ENCODE results near the gene DBN1. TPM values are rescaled to one million over a fixed set of nuclear protein-coding genes. Genes with fewer than 3 reads are reported as not detected.

Gene DBN1
- total RNA-seq, 1 experiment from 2014 or later, result 286 TPM

DNA sequence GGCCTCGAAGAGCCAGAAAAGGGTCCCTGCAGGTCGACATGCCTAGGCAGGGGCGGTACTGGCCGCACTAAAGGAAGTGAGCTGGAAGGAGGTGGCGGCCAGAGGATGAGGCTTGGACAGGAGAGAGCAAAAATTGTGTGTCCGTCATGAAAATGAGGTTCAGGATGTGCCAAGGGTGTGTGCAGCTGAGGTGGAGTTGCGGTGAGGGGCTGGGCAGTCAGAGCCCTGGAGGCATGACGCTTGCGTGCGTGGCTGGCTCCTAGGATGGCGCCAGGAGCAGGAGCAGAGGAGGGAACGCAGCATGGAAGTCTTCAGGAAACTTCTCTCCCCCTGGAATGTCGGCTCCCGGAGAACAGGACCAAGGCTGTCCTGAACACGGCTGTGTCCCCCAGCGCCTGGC is 29.5 kb upstream of the DBN1 start:
- BruUV-seq (replicated peaks), result no TSS peak
- no peak overlapping the region for H3K27ac ChIP-seq (ENCODE audit: low read depth, low read length, poor library complexity, severe bottlenecking)
- H3K9me3 ChIP-seq (ENCODE audit: low read depth, low read length, poor library complexity, severe bottlenecking), result no peaks in the 10 kb centered on the region
- no peaks in the 10 kb centered on the region for H3K36me3 ChIP-seq (ENCODE audit: insufficient read depth, low read length, poor library complexity, severe bottlenecking)
- no peak for TF ChIP-seq EZH2 (IDR thresholded peaks at IDR 0.05; ENCODE audit: borderline replicate concordance, low read depth, low read length, poor library complexity, severe bottlenecking)
- H3K27me3 ChIP-seq (replicated peaks; ENCODE audit: insufficient read depth, low read depth, low read length, poor library complexity), result no peaks in the 10 kb centered on the region
- no peak overlapping the region for H3K4me3 ChIP-seq (ENCODE audit: low read depth, low read length, poor library complexity, severe bottlenecking)
- intact Hi-C loops (cut with micrococcal nuclease; ENCODE audit: unreplicated experiment), result no loop called here
- ChIA-PET CTCF (no interaction called here), POLR2A (ENCODE audit: low non-redundant PET) (no interaction called here)
- no peak for DNase-seq (ENCODE audit: low spot score)
- peaks cover 6% of the 10 kb centered on the region for H3K4me1 ChIP-seq (ENCODE audit: insufficient read depth, low read length, poor library complexity, severe bottlenecking)

DNA sequence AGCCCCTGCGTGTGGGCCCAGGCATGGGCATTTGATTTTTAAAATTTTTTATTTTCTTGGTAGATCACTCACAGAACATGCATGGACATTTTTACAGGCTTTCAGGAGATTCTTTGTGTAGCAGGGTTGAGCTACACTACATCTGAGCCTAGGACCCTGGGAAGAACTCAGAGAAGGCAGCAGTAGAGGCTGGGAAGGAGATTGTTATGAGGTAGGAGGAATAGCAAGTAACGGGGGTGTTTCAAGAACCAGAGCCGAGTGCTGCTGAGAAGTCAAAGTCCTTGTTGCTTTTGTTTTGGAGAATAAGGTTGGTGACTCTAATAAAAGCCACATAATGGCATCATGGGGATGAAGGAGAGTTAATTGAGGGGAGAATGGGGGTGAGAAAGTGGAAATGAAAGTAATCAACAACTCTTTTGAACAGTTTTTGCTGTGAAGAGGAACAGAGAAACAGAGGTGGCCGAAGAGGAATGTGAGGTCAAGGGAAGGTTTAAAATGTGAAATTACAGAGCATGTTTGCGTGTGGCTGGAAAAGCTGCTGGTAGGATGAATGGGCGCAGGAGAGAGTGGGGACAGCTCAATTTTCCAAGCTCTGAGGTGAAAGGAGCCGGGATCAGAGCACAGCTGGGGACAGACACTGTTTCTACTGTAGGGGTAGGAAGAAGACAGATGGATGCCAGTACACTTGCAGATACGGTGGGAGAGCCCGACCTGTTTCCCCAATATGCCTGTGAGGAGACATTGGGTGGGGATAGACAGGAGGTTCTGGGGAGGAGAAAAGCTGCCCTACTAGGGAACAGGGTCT is 28.6 kb upstream of the DBN1 start:
- TF ChIP-seq EZH2 (IDR thresholded peaks at IDR 0.05; ENCODE audit: borderline replicate concordance, low read depth, low read length, poor library complexity, severe bottlenecking), result no peak
- TF ChIP-seq, protein P1, sequence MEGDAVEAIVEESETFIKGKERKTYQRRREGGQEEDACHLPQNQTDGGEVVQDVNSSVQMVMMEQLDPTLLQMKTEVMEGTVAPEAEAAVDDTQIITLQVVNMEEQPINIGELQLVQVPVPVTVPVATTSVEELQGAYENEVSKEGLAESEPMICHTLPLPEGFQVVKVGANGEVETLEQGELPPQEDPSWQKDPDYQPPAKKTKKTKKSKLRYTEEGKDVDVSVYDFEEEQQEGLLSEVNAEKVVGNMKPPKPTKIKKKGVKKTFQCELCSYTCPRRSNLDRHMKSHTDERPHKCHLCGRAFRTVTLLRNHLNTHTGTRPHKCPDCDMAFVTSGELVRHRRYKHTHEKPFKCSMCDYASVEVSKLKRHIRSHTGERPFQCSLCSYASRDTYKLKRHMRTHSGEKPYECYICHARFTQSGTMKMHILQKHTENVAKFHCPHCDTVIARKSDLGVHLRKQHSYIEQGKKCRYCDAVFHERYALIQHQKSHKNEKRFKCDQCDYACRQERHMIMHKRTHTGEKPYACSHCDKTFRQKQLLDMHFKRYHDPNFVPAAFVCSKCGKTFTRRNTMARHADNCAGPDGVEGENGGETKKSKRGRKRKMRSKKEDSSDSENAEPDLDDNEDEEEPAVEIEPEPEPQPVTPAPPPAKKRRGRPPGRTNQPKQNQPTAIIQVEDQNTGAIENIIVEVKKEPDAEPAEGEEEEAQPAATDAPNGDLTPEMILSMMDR (conservative IDR thresholded peaks at IDR 0.05; ENCODE audit: low read depth, low read length), result no peak
- Histone ChIP-seq H3K36me3 (ENCODE audit: insufficient read depth, low read length, poor library complexity, severe bottlenecking) (no peaks in the 10 kb centered on the region), H3K4me1 (ENCODE audit: insufficient read depth, low read length, poor library complexity, severe bottlenecking) (peaks cover 6% of the 10 kb centered on the region), H3K27ac (ENCODE audit: low read depth, low read length, poor library complexity, severe bottlenecking) (no peak overlapping the region), H3K9me3 (ENCODE audit: low read depth, low read length, poor library complexity, severe bottlenecking) (no peaks in the 10 kb centered on the region), H3K27me3 (replicated peaks; ENCODE audit: insufficient read depth, low read depth, low read length, poor library complexity) (no peaks in the 10 kb centered on the region), H3K4me3 (ENCODE audit: low read depth, low read length, poor library complexity, severe bottlenecking) (no peak overlapping the region)
- no TSS peak for BruUV-seq (replicated peaks)
- no peak for DNase-seq (ENCODE audit: low spot score)
- CTCF ChIA-PET, result interaction anchor here (0.7 to 1.5 kb wide), 5 partner anchors 14 to 388 kb away, joined by 3 to 6 read pairs (median 4); no protein-coding TSS in a partner anchor
- intact Hi-C loops (cut with micrococcal nuclease; ENCODE audit: unreplicated experiment), result loop anchor here (1.0 kb wide), 2 partner anchors 112 to 388 kb away; no protein-coding TSS in a partner anchor
- POLR2A ChIA-PET (ENCODE audit: low non-redundant PET), result no interaction called here

DNA sequence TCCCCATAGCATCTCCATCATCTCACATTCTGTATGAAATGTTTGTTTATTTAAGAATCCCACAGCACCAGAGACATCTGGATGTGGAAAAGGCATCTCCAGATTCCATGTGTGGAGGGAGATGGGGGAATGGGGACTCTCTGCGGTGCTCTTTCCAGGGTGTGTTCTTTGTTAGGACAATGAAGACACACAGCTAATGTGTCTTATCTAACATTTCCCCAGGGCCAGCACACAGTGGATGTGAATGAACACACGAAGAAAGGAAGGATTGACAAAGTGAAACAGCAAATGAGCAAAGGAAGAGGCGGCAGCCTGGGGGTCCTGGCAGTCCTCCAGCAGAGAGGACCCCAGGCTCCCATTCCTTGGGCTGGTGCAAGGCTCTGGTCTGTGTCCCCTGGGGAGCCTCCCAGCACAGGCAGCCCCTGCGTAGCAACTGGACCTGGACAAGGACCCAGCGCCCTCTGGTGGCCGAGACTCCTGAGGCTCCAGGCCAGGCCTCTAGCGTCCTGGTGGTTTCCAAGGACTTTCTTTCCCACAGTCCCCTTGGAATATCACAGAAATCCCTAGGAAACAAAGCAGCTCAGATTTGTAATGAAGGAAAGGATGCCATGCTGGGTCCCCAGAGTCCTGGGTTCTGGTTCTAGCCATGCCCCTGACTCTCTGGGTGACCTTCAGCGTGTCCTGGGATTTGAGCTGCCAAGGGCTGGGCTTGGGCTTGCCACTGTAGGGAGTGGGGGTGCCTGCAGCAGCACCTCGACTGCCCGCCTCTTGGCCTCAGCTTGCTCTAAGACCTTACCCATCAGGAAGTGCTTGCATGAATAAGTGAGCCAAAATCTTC is 27.5 kb upstream of the DBN1 start:
- BruUV-seq (replicated peaks), result no TSS peak
- POLR2A ChIA-PET (ENCODE audit: low non-redundant PET), result no interaction called here
- intact Hi-C loops (cut with micrococcal nuclease; ENCODE audit: unreplicated experiment), result loop anchor here (1.0 kb wide), 2 partner anchors 111 to 387 kb away; no protein-coding TSS in a partner anchor

More for the DNA sequence above, 27.5 kb upstream of the DBN1 start:
- DNase-seq (ENCODE audit: low spot score), result peak; percentile 83
- Histone ChIP-seq H3K4me3 (ENCODE audit: low read depth, low read length, poor library complexity, severe bottlenecking) (no peak overlapping the region), H3K4me1 (ENCODE audit: insufficient read depth, low read length, poor library complexity, severe bottlenecking) (peaks cover 14% of the 10 kb centered on the region), H3K9me3 (ENCODE audit: low read depth, low read length, poor library complexity, severe bottlenecking) (no peaks in the 10 kb centered on the region), H3K27ac (ENCODE audit: low read depth, low read length, poor library complexity, severe bottlenecking) (no peak overlapping the region), H3K36me3 (ENCODE audit: insufficient read depth, low read length, poor library complexity, severe bottlenecking) (no peaks in the 10 kb centered on the region), H3K27me3 (replicated peaks; ENCODE audit: insufficient read depth, low read depth, low read length, poor library complexity) (no peaks in the 10 kb centered on the region)
- TF ChIP-seq, protein P1 (conservative IDR thresholded peaks at IDR 0.05; ENCODE audit: low read depth, low read length), result peak; percentile 90
- TF ChIP-seq EZH2 (IDR thresholded peaks at IDR 0.05; ENCODE audit: borderline replicate concordance, low read depth, low read length, poor library complexity, severe bottlenecking), result no peak
- CTCF ChIA-PET, result interaction anchor here (0.6 to 1.5 kb wide), 6 partner anchors 13 to 387 kb away, joined by 3 to 6 read pairs (median 4); no protein-coding TSS in a partner anchor

Data from A673 (cell line).